ENCODE results near the gene RTN4IP1.

RTN4IP1 gene

DNA sequence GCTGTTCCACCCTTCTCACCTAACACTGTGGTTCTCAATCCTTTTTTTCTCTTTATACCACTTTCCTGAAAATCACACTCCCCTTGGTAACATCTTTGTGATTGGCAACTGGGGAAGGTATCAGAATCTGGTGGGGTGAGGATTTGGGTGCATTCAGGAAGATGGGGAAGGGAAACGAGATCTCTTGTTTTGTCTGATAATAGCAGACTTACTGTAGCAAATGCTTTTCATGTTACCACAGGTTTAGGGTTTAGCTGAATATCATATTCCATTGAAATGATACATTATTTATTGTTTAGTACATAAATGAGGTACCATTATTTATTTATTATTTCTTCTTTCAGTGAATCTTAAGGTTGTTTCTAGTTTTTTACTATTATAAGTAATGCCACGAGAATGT, 100.8 kb downstream of the RTN4IP1 start:
- DNase-seq (ENCODE audit: low read depth, low spot score), result no peak
- H3K4me3 ChIP-seq (ENCODE audit: insufficient read length, low read depth), result no peak overlapping the region
- H3K27me3 ChIP-seq (ENCODE audit: insufficient read depth, insufficient read length), result no peaks in the 10 kb centered on the region
- H3K9ac ChIP-seq (ENCODE audit: insufficient read length, low read depth), result no peak overlapping the region
- TF ChIP-seq ZNF274 (IDR thresholded peaks at IDR 0.05; ENCODE audit: low read depth, low read length) (no peak), SUZ12 (IDR thresholded peaks at IDR 0.05; ENCODE audit: extremely low read depth, insufficient read depth, insufficient read length) (no peak), YY1 (IDR thresholded peaks at IDR 0.05; ENCODE audit: insufficient read depth, insufficient read length) (no peak)
- H3K36me3 ChIP-seq (ENCODE audit: insufficient read depth, insufficient read length, low read length), result no peaks in the 10 kb centered on the region
- no peaks in the 10 kb centered on the region for H3K9me3 ChIP-seq (ENCODE audit: insufficient read depth, low read length)
- no peaks in the 10 kb centered on the region for H3K4me1 ChIP-seq (ENCODE audit: insufficient read depth, insufficient read length)

DNA sequence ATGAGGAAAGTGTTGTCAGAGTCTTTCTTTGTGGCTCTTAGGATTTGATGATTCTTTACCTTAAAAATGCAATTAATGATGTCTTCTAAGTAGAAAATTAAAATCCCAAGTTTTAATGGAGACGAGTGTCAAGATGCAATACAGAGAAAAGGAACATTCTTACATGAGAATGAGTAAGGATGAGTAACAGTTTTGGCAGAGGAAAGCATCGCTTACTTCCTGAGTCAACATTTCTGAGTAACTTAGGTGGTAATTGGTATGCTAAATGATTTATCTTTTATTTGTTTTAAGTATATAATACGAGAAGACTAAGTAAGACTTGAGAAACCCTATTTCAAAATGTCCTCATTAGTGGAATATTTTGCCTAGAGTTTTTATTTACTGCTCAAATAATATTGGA, 101.3 kb downstream of the RTN4IP1 start:
- Histone ChIP-seq H3K9ac (ENCODE audit: insufficient read length, low read depth) (no peak overlapping the region), H3K36me3 (ENCODE audit: insufficient read depth, insufficient read length, low read length) (no peaks in the 10 kb centered on the region)
- TF ChIP-seq ZNF274 (IDR thresholded peaks at IDR 0.05; ENCODE audit: low read depth, low read length), result no peak
- no peak for TF ChIP-seq YY1 (IDR thresholded peaks at IDR 0.05; ENCODE audit: insufficient read depth, insufficient read length)
- no peak for TF ChIP-seq SUZ12 (IDR thresholded peaks at IDR 0.05; ENCODE audit: extremely low read depth, insufficient read depth, insufficient read length)

DNA sequence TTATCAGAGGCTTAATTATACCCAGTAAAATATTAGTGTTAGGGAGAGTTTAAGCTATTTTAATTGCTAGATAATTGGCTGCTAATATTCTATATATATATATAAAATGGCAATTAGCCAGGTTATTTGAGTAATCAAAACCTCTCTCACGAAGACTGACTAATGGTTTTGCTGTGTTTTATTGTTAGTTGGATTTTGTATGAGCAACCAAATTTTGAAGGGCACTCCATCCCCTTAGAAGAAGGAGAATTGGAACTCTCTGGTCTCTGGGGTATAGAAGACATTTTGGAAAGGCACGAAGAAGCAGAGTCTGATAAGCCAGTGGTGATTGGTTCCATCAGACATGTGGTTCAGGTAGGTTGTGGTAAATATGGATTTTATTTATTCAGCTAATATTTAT, 102.2 kb downstream of the RTN4IP1 start:
- Histone ChIP-seq H3K27me3 (ENCODE audit: insufficient read depth, insufficient read length) (no peaks in the 10 kb centered on the region), H3K9ac (ENCODE audit: insufficient read length, low read depth) (no peak overlapping the region), H3K4me3 (ENCODE audit: insufficient read length, low read depth) (no peak overlapping the region), H3K36me3 (ENCODE audit: insufficient read depth, insufficient read length, low read length) (no peaks in the 10 kb centered on the region), H3K4me1 (ENCODE audit: insufficient read depth, insufficient read length) (no peaks in the 10 kb centered on the region), H3K9me3 (ENCODE audit: insufficient read depth, low read length) (no peaks in the 10 kb centered on the region)
- no peak for TF ChIP-seq SUZ12 (IDR thresholded peaks at IDR 0.05; ENCODE audit: extremely low read depth, insufficient read depth, insufficient read length)
- no peak for TF ChIP-seq YY1 (IDR thresholded peaks at IDR 0.05; ENCODE audit: insufficient read depth, insufficient read length)
- no peak for TF ChIP-seq ZNF274 (IDR thresholded peaks at IDR 0.05; ENCODE audit: low read depth, low read length)
- no peak for DNase-seq (ENCODE audit: low read depth, low spot score)

More for the DNA sequence above, 101.3 kb downstream of the RTN4IP1 start:
- H3K27me3 ChIP-seq (ENCODE audit: insufficient read depth, insufficient read length), result no peaks in the 10 kb centered on the region
- H3K9me3 ChIP-seq (ENCODE audit: insufficient read depth, low read length), result no peaks in the 10 kb centered on the region
- H3K4me1 ChIP-seq (ENCODE audit: insufficient read depth, insufficient read length), result no peaks in the 10 kb centered on the region
- H3K4me3 ChIP-seq (ENCODE audit: insufficient read length, low read depth), result no peak overlapping the region
- DNase-seq (ENCODE audit: low read depth, low spot score), result no peak

- Histone ChIP-seq H3K27me3 (ENCODE audit: insufficient read depth, insufficient read length) (no peaks in the 10 kb centered on the region), H3K4me3 (ENCODE audit: insufficient read length, low read depth) (no peak overlapping the region), H3K4me1 (ENCODE audit: insufficient read depth, insufficient read length) (no peaks in the 10 kb centered on the region), H3K36me3 (ENCODE audit: insufficient read depth, insufficient read length, low read length) (no peaks in the 10 kb centered on the region), H3K9ac (ENCODE audit: insufficient read length, low read depth) (no peak overlapping the region), H3K9me3 (ENCODE audit: insufficient read depth, low read length) (no peaks in the 10 kb centered on the region)
- TF ChIP-seq SUZ12 (IDR thresholded peaks at IDR 0.05; ENCODE audit: extremely low read depth, insufficient read depth, insufficient read length) (no peak), ZNF274 (IDR thresholded peaks at IDR 0.05; ENCODE audit: low read depth, low read length) (no peak), YY1 (IDR thresholded peaks at IDR 0.05; ENCODE audit: insufficient read depth, insufficient read length) (no peak)
- no peak for DNase-seq (ENCODE audit: low read depth, low spot score)
These were observed 103.4 kb downstream of the RTN4IP1 start for GRCh38 chr6:106525882-106526275.

DNA sequence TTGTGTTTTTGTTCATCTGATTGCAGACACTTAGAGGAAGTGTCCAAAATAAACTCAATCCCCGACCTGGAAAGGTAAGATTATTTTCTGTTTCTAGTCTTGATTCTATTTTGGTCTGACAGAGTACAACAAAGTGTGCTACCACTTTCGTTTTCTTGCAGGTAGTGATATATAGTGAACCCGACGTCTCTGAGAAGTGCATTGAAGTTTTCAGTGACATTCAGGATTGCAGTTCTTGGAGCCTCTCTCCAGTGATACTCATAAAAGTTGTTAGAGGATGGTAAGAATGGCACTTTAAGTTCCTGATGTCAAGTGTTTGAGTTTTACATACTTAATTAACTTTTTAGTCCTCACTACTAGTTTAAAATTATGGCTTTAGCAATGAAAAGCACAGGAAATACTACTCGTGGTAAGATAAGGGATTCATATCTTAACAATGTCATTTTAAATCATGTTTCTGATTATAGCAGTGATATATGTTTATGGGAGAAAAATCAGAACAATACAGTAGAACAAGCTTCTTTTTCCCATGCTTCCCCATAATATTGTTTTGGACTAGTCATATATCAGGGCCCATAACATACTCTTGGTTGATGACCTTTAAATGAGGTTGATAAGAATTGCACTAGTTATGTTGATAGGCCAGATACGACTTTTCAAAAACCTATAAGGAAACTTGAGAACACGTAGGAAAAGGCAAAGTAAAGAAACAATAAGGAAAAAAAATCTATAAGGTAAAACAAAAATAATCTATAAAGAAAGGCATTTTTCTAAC, 104.0 kb downstream of the RTN4IP1 start:
- no peaks in the 10 kb centered on the region for H3K9me3 ChIP-seq (ENCODE audit: insufficient read depth, low read length)
- H3K36me3 ChIP-seq (ENCODE audit: insufficient read depth, insufficient read length, low read length), result no peaks in the 10 kb centered on the region
- no peaks in the 10 kb centered on the region for H3K4me1 ChIP-seq (ENCODE audit: insufficient read depth, insufficient read length)
- no peak overlapping the region for H3K4me3 ChIP-seq (ENCODE audit: insufficient read length, low read depth)
- H3K9ac ChIP-seq (ENCODE audit: insufficient read length, low read depth), result no peak overlapping the region
- H3K27me3 ChIP-seq (ENCODE audit: insufficient read depth, insufficient read length), result no peaks in the 10 kb centered on the region
- no peak for DNase-seq (ENCODE audit: low read depth, low spot score)
- TF ChIP-seq ZNF274 (IDR thresholded peaks at IDR 0.05; ENCODE audit: low read depth, low read length) (no peak), SUZ12 (IDR thresholded peaks at IDR 0.05; ENCODE audit: extremely low read depth, insufficient read depth, insufficient read length) (no peak), YY1 (IDR thresholded peaks at IDR 0.05; ENCODE audit: insufficient read depth, insufficient read length) (no peak)

- H3K9me3 ChIP-seq (ENCODE audit: insufficient read depth, low read length), result no peaks in the 10 kb centered on the region
- no peak overlapping the region for H3K9ac ChIP-seq (ENCODE audit: insufficient read length, low read depth)
- TF ChIP-seq SUZ12 (IDR thresholded peaks at IDR 0.05; ENCODE audit: extremely low read depth, insufficient read depth, insufficient read length), result no peak
- TF ChIP-seq ZNF274 (IDR thresholded peaks at IDR 0.05; ENCODE audit: low read depth, low read length), result no peak
- no peak for TF ChIP-seq YY1 (IDR thresholded peaks at IDR 0.05; ENCODE audit: insufficient read depth, insufficient read length)
- H3K4me3 ChIP-seq (ENCODE audit: insufficient read length, low read depth), result no peak overlapping the region
- no peak for DNase-seq (ENCODE audit: low read depth, low spot score)
- no peaks in the 10 kb centered on the region for H3K27me3 ChIP-seq (ENCODE audit: insufficient read depth, insufficient read length)
- no peaks in the 10 kb centered on the region for H3K36me3 ChIP-seq (ENCODE audit: insufficient read depth, insufficient read length, low read length)
- H3K4me1 ChIP-seq (ENCODE audit: insufficient read depth, insufficient read length), result no peaks in the 10 kb centered on the region
These were observed 106.6 kb downstream of the RTN4IP1 start for GRCh38 chr6:106522562-106523250.
